GM12878 (cell line): Measurements from ENCODE around the gene CIPC. TPM values are rescaled to one million over a fixed set of nuclear protein-coding genes. Genes with fewer than 3 reads are reported as not detected.

ENCODE experiments used
- polyA plus RNA-seq, 11 experiments: library from polyadenylated mRNA; depleted of rRNA in 4 of 11; unstranded in 6 of 11; stranded (reverse) in 5 of 11; fragments of >200 nt; fragmentation: Nextera tagmentation in 4 of 11; fragmentation: Illumina TruSeq in 1 of 11; extraction: Ambion mirVana in 4 of 11; extraction: Trizol in 1 of 11; gene quantifications; 1 replicate in 1 of 11; 2 replicates in 10 of 11; pipeline versions ENCODE4 v1.2.1 to v1.2.3, GENCODE V29; 2011 to 2016; ENCODE audit warnings: inconsistent platforms in 2 of 11, missing spikeins in 2 of 11, low read depth in 1 of 11
- total RNA-seq, 4 experiments: library from RNA; depleted of rRNA in 3 of 4; stranded (reverse); fragments of >200 nt in 3 of 4; fragmentation: Illumina TruSeq in 1 of 4; extraction: Trizol in 1 of 4; gene quantifications; 2 replicates each; pipeline versions ENCODE4 v1.2.1 to v1.2.3, GENCODE V29; 2013 to 2021

Gene CIPC
- total and polyA plus RNA-seq, 10 of the 15 experiments (the other 5 are each of a cell fraction or from before 2014, with no cell fraction given): 5.6 to 29.5 (median 16.5) TPM

Other genes starting within 250 kb of the CIPC start
- 19.1 and 22.8 TPM in 2 replicates for gene IRF2BPL, start 69.5 kb upstream of the CIPC start, total RNA-seq (2014; rRNA removed)
- 2.8 and 3.4 TPM in 2 replicates for gene IRF2BPL, start 69.5 kb upstream of the CIPC start, total RNA-seq (2014; rRNA removed; fragmentation: Illumina TruSeq; extraction: Trizol)
- gene IRF2BPL, start 69.5 kb upstream of the CIPC start, total RNA-seq (2021): 33.3 and 34.5 TPM in 2 replicates
- 8.3 and 9.7 TPM in 2 replicates for gene IRF2BPL, start 69.5 kb upstream of the CIPC start, polyA plus RNA-seq (2011; rRNA removed)
- 1.6 and 2.9 TPM in 2 replicates for gene IRF2BPL, start 69.5 kb upstream of the CIPC start, polyA plus RNA-seq (2014; fragmentation: Illumina TruSeq; extraction: Trizol)
- 1 to 10 TPM; 1.2 to 1.9 TPM for gene IRF2BPL, start 69.5 kb upstream of the CIPC start, polyA plus RNA-seq (2014; fragmentation: Nextera tagmentation; extraction: Ambion mirVana)
- gene IRF2BPL, start 69.5 kb upstream of the CIPC start, polyA plus RNA-seq (2014; rRNA removed): 11.6 and 14.4 TPM in 2 replicates
- 1 to 10 TPM; 1.4 to 2.3 TPM for gene IRF2BPL, start 69.5 kb upstream of the CIPC start, polyA plus RNA-seq (2016; fragmentation: Nextera tagmentation; extraction: Ambion mirVana)
- gene ZDHHC22, start 43.5 kb downstream of the CIPC start, total RNA-seq (2014; rRNA removed): not detected in 2 replicates
- not detected in 2 replicates for gene ZDHHC22, start 43.5 kb downstream of the CIPC start, total RNA-seq (2014; rRNA removed; fragmentation: Illumina TruSeq; extraction: Trizol)
- not detected in 2 replicates for gene ZDHHC22, start 43.5 kb downstream of the CIPC start, total RNA-seq (2021)
- not detected in 2 replicates for gene ZDHHC22, start 43.5 kb downstream of the CIPC start, polyA plus RNA-seq (2011; rRNA removed)
- gene ZDHHC22, start 43.5 kb downstream of the CIPC start, polyA plus RNA-seq (2014; fragmentation: Illumina TruSeq; extraction: Trizol): not detected in 2 replicates
- gene ZDHHC22, start 43.5 kb downstream of the CIPC start, polyA plus RNA-seq (2014; fragmentation: Nextera tagmentation; extraction: Ambion mirVana): not detected
- gene ZDHHC22, start 43.5 kb downstream of the CIPC start, polyA plus RNA-seq (2014; rRNA removed): not detected in 2 replicates
- under 1 TPM in 1 of 2 experiments, not detected in 1; 0.06 TPM for gene ZDHHC22, start 43.5 kb downstream of the CIPC start, polyA plus RNA-seq (2016; fragmentation: Nextera tagmentation; extraction: Ambion mirVana)
- gene TMEM63C, start 83.5 kb downstream of the CIPC start, total RNA-seq (2014; rRNA removed): 0.06 and 0.38 TPM in 2 replicates
- 0.09 and 0.60 TPM in 2 replicates for gene TMEM63C, start 83.5 kb downstream of the CIPC start, total RNA-seq (2014; rRNA removed; fragmentation: Illumina TruSeq; extraction: Trizol)
- gene TMEM63C, start 83.5 kb downstream of the CIPC start, total RNA-seq (2021): 0.74 and 1.3 TPM in 2 replicates
- 0.68 and 1.2 TPM in 2 replicates for gene TMEM63C, start 83.5 kb downstream of the CIPC start, polyA plus RNA-seq (2011; rRNA removed)
- 0.16 and 0.41 TPM in 2 replicates for gene TMEM63C, start 83.5 kb downstream of the CIPC start, polyA plus RNA-seq (2014; fragmentation: Illumina TruSeq; extraction: Trizol)
- not detected for gene TMEM63C, start 83.5 kb downstream of the CIPC start, polyA plus RNA-seq (2014; fragmentation: Nextera tagmentation; extraction: Ambion mirVana)
- gene TMEM63C, start 83.5 kb downstream of the CIPC start, polyA plus RNA-seq (2014; rRNA removed): 0.34 and 0.37 TPM in 2 replicates
- not detected for gene TMEM63C, start 83.5 kb downstream of the CIPC start, polyA plus RNA-seq (2016; fragmentation: Nextera tagmentation; extraction: Ambion mirVana)
- not detected in 2 replicates for gene NGB, start 172.9 kb downstream of the CIPC start, total RNA-seq (2014; rRNA removed)
- gene NGB, start 172.9 kb downstream of the CIPC start, total RNA-seq (2014; rRNA removed; fragmentation: Illumina TruSeq; extraction: Trizol): not detected in 2 replicates
- not detected in 2 replicates for gene NGB, start 172.9 kb downstream of the CIPC start, total RNA-seq (2021)
- gene NGB, start 172.9 kb downstream of the CIPC start, polyA plus RNA-seq (2011; rRNA removed): 0.10 and 0.19 TPM in 2 replicates
- not detected in 2 replicates for gene NGB, start 172.9 kb downstream of the CIPC start, polyA plus RNA-seq (2014; fragmentation: Illumina TruSeq; extraction: Trizol)
- not detected for gene NGB, start 172.9 kb downstream of the CIPC start, polyA plus RNA-seq (2014; fragmentation: Nextera tagmentation; extraction: Ambion mirVana)
- 0.06 TPM in 1 of 2 replicates, not detected in the other for gene NGB, start 172.9 kb downstream of the CIPC start, polyA plus RNA-seq (2014; rRNA removed)
- gene NGB, start 172.9 kb downstream of the CIPC start, polyA plus RNA-seq (2016; fragmentation: Nextera tagmentation; extraction: Ambion mirVana): not detected
- gene POMT2, start 222.6 kb downstream of the CIPC start, total RNA-seq (2014; rRNA removed): 3.3 and 6.0 TPM in 2 replicates
- gene POMT2, start 222.6 kb downstream of the CIPC start, total RNA-seq (2014; rRNA removed; fragmentation: Illumina TruSeq; extraction: Trizol): 4.9 and 5.3 TPM in 2 replicates
- gene POMT2, start 222.6 kb downstream of the CIPC start, total RNA-seq (2021): 13.9 TPM in 2 replicates
- gene POMT2, start 222.6 kb downstream of the CIPC start, polyA plus RNA-seq (2011; rRNA removed): 8.8 and 11.2 TPM in 2 replicates
- 5.3 and 10.6 TPM in 2 replicates for gene POMT2, start 222.6 kb downstream of the CIPC start, polyA plus RNA-seq (2014; fragmentation: Illumina TruSeq; extraction: Trizol)
- gene POMT2, start 222.6 kb downstream of the CIPC start, polyA plus RNA-seq (2014; fragmentation: Nextera tagmentation; extraction: Ambion mirVana): under 1 TPM; 0.23 to 0.99 TPM
- 7.0 and 9.7 TPM in 2 replicates for gene POMT2, start 222.6 kb downstream of the CIPC start, polyA plus RNA-seq (2014; rRNA removed)
- gene POMT2, start 222.6 kb downstream of the CIPC start, polyA plus RNA-seq (2016; fragmentation: Nextera tagmentation; extraction: Ambion mirVana): 1 to 10 TPM; 7.2 to 9.6 TPM
- 33.4 and 38.7 TPM in 2 replicates for gene GSTZ1, start 222.8 kb downstream of the CIPC start, total RNA-seq (2014; rRNA removed)
- gene GSTZ1, start 222.8 kb downstream of the CIPC start, total RNA-seq (2014; rRNA removed; fragmentation: Illumina TruSeq; extraction: Trizol): 33.3 and 33.7 TPM in 2 replicates
- gene GSTZ1, start 222.8 kb downstream of the CIPC start, total RNA-seq (2021): 24.9 and 26.9 TPM in 2 replicates
- 8.6 and 21.4 TPM in 2 replicates for gene GSTZ1, start 222.8 kb downstream of the CIPC start, polyA plus RNA-seq (2011; rRNA removed)
- gene GSTZ1, start 222.8 kb downstream of the CIPC start, polyA plus RNA-seq (2014; fragmentation: Illumina TruSeq; extraction: Trizol): 25.5 and 34.7 TPM in 2 replicates
- gene GSTZ1, start 222.8 kb downstream of the CIPC start, polyA plus RNA-seq (2014; fragmentation: Nextera tagmentation; extraction: Ambion mirVana): 10 to 100 TPM; 17.9 to 25.4 TPM
- 28.3 and 30.5 TPM in 2 replicates for gene GSTZ1, start 222.8 kb downstream of the CIPC start, polyA plus RNA-seq (2014; rRNA removed)
- gene GSTZ1, start 222.8 kb downstream of the CIPC start, polyA plus RNA-seq (2016; fragmentation: Nextera tagmentation; extraction: Ambion mirVana): 10 to 100 TPM; 27.4 to 33.5 TPM